ENCODE measurements around the gene THOC2. TPM values are rescaled to one million over a fixed set of nuclear protein-coding genes. Genes with fewer than 3 reads are reported as not detected.
"Not testable (repeated sequence)": the region's sequence is repeated elsewhere in the genome, so short reads cannot be mapped to it uniquely, and the experiment has no call there.

The THOC2 gene
- total RNA-seq, 1 donor from 2014 or later, result 33.0 TPM

- ATAC-seq, result no peak
Measured at GRCh38 chrX:123736333-123736921, 3.6 kb upstream of the THOC2 start.

GRCh38 chrX:123735137-123735536 is 2.3 kb upstream of the THOC2 start:
- not testable (repeated sequence) for ATAC-seq

- ATAC-seq, result not testable (repeated sequence)
Measured at GRCh38 chrX:123734079-123734478, 1.2 kb upstream of the THOC2 start.

GRCh38 chrX:123731987-123732669 is 724 bp downstream of the THOC2 start:
- ATAC-seq, result peak; percentile 56

- ATAC-seq, result no peak
Measured at GRCh38 chrX:123731258-123731986, 1.4 kb downstream of the THOC2 start.

GRCh38 chrX:123728554-123728953 is 4.3 kb downstream of the THOC2 start:
- ATAC-seq, result no peak

GRCh38 chrX:123728016-123728415 is 4.8 kb downstream of the THOC2 start:
- ATAC-seq, result no peak

GRCh38 chrX:123722193-123722592 is 10.7 kb downstream of the THOC2 start:
- not testable (repeated sequence) for ATAC-seq

GRCh38 chrX:123720486-123720885 is 12.4 kb downstream of the THOC2 start:
- ATAC-seq, result no peak

GRCh38 chrX:123713841-123714240 is 19.0 kb downstream of the THOC2 start:
- ATAC-seq, result no peak

GRCh38 chrX:123713434-123713833 is 19.4 kb downstream of the THOC2 start:
- ATAC-seq, result no peak

GRCh38 chrX:123711201-123711600 is 21.7 kb downstream of the THOC2 start:
- not testable (repeated sequence) for ATAC-seq

- ATAC-seq, result no peak
Measured at GRCh38 chrX:123704781-123705180, 28.1 kb downstream of the THOC2 start.

GRCh38 chrX:123698979-123699520 is 33.8 kb downstream of the THOC2 start:
- no peak for ATAC-seq

GRCh38 chrX:123696334-123696733 is 36.5 kb downstream of the THOC2 start:
- no peak for ATAC-seq

- no peak for ATAC-seq
Measured at GRCh38 chrX:123695242-123695641, 37.6 kb downstream of the THOC2 start.

- no peak for ATAC-seq
Measured at GRCh38 chrX:123691776-123692175, 41.1 kb downstream of the THOC2 start.

- no peak for ATAC-seq
Measured at GRCh38 chrX:123688524-123688923, 44.3 kb downstream of the THOC2 start.

GRCh38 chrX:123685232-123685631 is 47.6 kb downstream of the THOC2 start:
- ATAC-seq, result peak; percentile 59

GRCh38 chrX:123682186-123682585 is 50.7 kb downstream of the THOC2 start:
- no peak for ATAC-seq

GRCh38 chrX:123679733-123680460 is 53.0 kb downstream of the THOC2 start:
- not testable (repeated sequence) for ATAC-seq

GRCh38 chrX:123675154-123675553 is 57.7 kb downstream of the THOC2 start:
- no peak for ATAC-seq

GRCh38 chrX:123673813-123674212 is 59.0 kb downstream of the THOC2 start:
- ATAC-seq, result no peak

All from esophagus mucosa (tissue), 1 donor.